Measurements from ENCODE around the gene STK32C.

The STK32C gene

DNA sequence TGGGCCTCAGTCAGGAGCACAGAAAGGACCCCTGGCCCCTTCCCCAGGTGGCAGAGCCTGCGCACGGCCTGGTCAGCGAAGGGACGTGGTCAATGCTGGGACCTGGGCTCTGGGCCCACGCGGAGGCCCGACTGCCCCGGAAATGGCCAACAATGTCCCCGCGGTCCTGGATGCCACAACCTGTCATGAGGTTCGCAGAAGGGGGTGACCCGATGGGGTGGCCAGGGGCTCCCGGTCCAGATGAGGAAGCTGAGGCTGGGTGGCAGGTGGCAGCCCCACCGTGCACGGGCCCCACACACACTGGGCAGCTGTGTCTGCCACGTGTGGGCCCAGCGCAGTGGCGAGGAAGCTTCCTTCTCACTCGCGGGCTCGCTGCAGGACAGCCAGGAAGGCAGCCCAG, 71.6 kb downstream of the STK32C start:
- H3K4me1 ChIP-seq (ENCODE audit: insufficient read depth, low read length): no peaks in the 10 kb centered on the region
- H3K27ac ChIP-seq (ENCODE audit: low read depth, low read length): no peak overlapping the region
- no peaks in the 10 kb centered on the region for H3K9me3 ChIP-seq (ENCODE audit: low read length)
- H3K4me3 ChIP-seq (ENCODE audit: low read depth in 1 of 2, low read length in 2 of 2): no peak overlapping the region
- H3K9ac ChIP-seq (ENCODE audit: low read length): no peak overlapping the region
- no peaks in the 10 kb centered on the region for H3K36me3 ChIP-seq (ENCODE audit: insufficient read depth, low read length)
- no peaks in the 10 kb centered on the region for H3K27me3 ChIP-seq (ENCODE audit: control insufficient read depth in 1 of 2, insufficient read depth in 2 of 2, low read length in 2 of 2)

DNA sequence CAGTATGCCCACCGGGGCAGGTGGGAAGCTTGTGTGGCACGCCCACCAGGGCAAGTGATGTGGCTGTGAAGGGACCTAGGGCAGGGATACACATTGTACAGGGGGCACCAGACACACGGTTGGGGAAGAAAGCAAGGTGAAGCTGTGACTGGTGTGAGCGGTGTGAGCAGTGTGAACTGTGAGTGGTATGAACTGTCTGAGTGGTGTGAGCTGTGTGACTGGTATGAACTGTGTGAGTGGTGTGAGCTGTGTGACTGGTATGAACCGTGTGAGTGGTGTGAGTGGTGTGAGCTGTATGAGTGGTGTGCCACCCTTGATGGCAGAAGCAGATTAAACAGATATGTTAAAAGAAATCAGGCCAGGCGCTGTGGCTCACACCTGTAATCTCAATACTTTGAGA, 72.9 kb downstream of the STK32C start:
- Histone ChIP-seq H3K4me1 (ENCODE audit: insufficient read depth, low read length) (no peaks in the 10 kb centered on the region), H3K27ac (ENCODE audit: low read depth, low read length) (no peak overlapping the region), H3K9me3 (ENCODE audit: low read length) (no peaks in the 10 kb centered on the region), H3K9ac (ENCODE audit: low read length) (no peak overlapping the region), H3K4me3 (ENCODE audit: low read depth in 1 of 2, low read length in 2 of 2) (no peak overlapping the region), H3K36me3 (ENCODE audit: insufficient read depth, low read length) (no peaks in the 10 kb centered on the region), H3K27me3 (ENCODE audit: control insufficient read depth in 1 of 2, insufficient read depth in 2 of 2, low read length in 2 of 2) (no peaks in the 10 kb centered on the region)

DNA sequence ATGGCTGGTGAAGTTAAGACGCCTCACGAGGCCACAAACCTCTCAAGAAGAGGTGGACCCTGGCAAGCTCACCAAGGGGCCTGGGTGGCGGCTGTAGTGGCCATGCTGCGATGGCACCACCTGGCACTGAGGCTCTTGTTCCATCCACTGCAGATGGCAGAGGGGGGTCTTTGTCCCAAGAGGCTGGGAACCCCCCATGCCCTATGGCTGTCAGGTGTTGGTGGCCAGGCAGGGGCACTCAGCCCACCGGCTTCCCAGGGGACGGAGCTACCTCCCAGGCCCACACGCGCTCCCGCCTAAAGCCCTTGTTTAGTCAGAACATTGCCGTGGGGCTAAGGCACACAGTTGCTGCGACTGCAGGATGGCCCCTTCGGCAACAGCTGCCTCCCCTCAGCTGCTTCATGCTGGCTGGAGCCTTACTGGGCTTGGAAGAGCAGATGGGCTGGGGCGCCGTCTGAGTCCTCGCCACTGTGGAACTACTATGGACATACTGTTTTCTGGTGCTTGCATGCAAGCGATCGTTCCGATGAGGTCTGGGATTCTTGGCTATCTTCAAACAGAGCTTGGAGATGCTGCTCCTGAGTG, 74.2 kb downstream of the STK32C start:
- Histone ChIP-seq H3K4me1 (ENCODE audit: insufficient read depth, low read length) (no peaks in the 10 kb centered on the region), H3K4me3 (ENCODE audit: low read depth in 1 of 2, low read length in 2 of 2) (no peak overlapping the region), H3K27ac (ENCODE audit: low read depth, low read length) (no peak overlapping the region), H3K9ac (ENCODE audit: low read length) (no peak overlapping the region), H3K9me3 (ENCODE audit: low read length) (no peaks in the 10 kb centered on the region), H3K27me3 (ENCODE audit: control insufficient read depth in 1 of 2, insufficient read depth in 2 of 2, low read length in 2 of 2) (no peaks in the 10 kb centered on the region), H3K36me3 (ENCODE audit: insufficient read depth, low read length) (no peaks in the 10 kb centered on the region)

DNA sequence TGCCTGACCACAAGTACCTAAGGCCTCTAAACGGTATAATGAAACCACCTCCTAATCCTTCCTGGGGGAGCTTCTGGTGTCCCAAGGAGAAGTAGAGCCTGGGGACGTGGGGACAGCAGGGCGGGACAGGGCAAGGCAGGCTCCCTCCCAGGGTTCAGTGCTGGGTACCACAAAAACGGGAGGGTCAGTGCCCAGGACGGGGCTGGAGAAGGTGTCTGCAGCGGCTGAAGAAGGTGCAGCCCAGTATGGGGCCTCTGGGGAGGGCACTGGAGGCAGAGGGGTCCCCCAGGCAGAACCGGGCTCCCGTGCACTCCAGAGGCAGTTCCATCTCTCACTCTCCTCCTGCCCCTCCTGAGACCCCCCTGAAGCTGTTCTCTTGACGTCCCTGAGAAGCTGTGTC, 74.8 kb downstream of the STK32C start:
- no peaks in the 10 kb centered on the region for H3K4me1 ChIP-seq (ENCODE audit: insufficient read depth, low read length)
- H3K4me3 ChIP-seq (ENCODE audit: low read depth in 1 of 2, low read length in 2 of 2): no peak overlapping the region
- no peaks in the 10 kb centered on the region for H3K36me3 ChIP-seq (ENCODE audit: insufficient read depth, low read length)
- H3K9ac ChIP-seq (ENCODE audit: low read length): no peak overlapping the region
- H3K27me3 ChIP-seq (ENCODE audit: control insufficient read depth in 1 of 2, insufficient read depth in 2 of 2, low read length in 2 of 2): no peaks in the 10 kb centered on the region
- H3K9me3 ChIP-seq (ENCODE audit: low read length): no peaks in the 10 kb centered on the region
- no peak overlapping the region for H3K27ac ChIP-seq (ENCODE audit: low read depth, low read length)

DNA sequence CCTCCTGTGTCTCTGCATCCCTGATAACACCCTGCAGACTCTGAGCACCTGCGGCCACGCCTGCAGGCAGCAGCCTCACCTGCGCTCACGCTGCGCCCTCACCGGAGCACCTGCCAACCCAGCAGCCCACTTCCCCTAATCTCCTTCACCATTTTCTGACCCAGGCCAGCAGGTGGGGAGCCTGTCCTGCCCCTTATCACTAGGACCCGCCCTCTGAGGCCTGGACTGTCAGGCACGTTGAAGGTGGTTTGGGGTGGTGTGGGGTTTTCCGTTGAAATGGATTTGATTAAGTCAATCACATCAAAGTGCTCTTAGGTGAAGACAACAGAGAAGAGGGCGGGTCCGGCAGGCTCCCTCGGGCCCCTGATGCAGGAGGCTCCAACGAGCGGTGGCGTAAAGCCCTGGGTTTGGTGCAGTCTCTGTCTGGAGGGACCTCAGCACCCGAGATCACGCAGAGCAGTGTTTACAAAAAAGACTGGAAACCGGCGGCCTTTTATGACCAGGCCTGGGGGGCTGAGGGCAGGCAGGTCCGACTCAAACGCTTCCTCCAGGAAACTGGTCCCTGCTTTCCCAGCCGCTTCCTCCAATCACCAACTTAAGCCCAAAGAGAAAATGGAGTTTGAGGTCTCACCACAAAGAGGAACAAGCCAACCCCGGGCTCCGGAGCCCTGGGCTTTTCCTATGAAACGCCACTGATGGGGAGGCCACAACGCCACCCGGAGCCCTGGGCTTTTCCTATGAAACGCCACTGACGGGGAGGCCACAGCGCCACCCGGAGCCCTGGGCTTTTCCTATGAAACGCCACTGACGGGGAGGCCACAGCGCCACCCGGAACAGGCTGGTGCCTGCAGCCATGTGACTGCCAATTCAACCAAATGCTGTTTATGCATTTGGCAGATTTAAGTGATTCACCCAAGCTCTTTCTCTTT, 75.5 kb downstream of the STK32C start:
- no peak overlapping the region for H3K4me3 ChIP-seq (ENCODE audit: low read depth in 1 of 2, low read length in 2 of 2)
- H3K9me3 ChIP-seq (ENCODE audit: low read length): no peaks in the 10 kb centered on the region
- no peaks in the 10 kb centered on the region for H3K36me3 ChIP-seq (ENCODE audit: insufficient read depth, low read length)
- H3K9ac ChIP-seq (ENCODE audit: low read length): no peak overlapping the region
- no peak overlapping the region for H3K27ac ChIP-seq (ENCODE audit: low read depth, low read length)
- no peaks in the 10 kb centered on the region for H3K27me3 ChIP-seq (ENCODE audit: control insufficient read depth in 1 of 2, insufficient read depth in 2 of 2, low read length in 2 of 2)
- H3K4me1 ChIP-seq (ENCODE audit: insufficient read depth, low read length): no peaks in the 10 kb centered on the region

DNA sequence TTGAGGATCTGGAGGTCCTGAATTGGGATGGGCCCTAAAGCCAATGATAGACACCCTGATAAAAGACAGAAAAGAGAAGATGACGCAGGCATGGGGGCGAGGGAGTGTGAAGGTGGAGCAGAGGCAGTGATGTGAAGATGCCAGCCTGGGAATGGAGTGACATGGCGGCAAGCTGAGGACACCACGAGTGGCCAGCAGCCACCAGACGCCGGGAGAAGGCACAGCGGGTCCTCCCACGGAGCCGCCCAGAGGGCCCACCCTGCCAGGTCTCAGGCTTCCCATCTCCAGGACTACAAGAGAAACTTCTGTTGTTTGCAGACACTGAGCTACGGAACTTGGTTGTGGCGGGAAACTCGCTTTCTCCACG, 76.1 kb downstream of the STK32C start:
- Histone ChIP-seq H3K9me3 (ENCODE audit: low read length) (no peaks in the 10 kb centered on the region), H3K9ac (ENCODE audit: low read length) (no peak overlapping the region), H3K36me3 (ENCODE audit: insufficient read depth, low read length) (no peaks in the 10 kb centered on the region), H3K27ac (ENCODE audit: low read depth, low read length) (no peak overlapping the region), H3K27me3 (ENCODE audit: control insufficient read depth in 1 of 2, insufficient read depth in 2 of 2, low read length in 2 of 2) (no peaks in the 10 kb centered on the region), H3K4me3 (ENCODE audit: low read depth in 1 of 2, low read length in 2 of 2) (no peak overlapping the region), H3K4me1 (ENCODE audit: insufficient read depth, low read length) (no peaks in the 10 kb centered on the region)

DNA sequence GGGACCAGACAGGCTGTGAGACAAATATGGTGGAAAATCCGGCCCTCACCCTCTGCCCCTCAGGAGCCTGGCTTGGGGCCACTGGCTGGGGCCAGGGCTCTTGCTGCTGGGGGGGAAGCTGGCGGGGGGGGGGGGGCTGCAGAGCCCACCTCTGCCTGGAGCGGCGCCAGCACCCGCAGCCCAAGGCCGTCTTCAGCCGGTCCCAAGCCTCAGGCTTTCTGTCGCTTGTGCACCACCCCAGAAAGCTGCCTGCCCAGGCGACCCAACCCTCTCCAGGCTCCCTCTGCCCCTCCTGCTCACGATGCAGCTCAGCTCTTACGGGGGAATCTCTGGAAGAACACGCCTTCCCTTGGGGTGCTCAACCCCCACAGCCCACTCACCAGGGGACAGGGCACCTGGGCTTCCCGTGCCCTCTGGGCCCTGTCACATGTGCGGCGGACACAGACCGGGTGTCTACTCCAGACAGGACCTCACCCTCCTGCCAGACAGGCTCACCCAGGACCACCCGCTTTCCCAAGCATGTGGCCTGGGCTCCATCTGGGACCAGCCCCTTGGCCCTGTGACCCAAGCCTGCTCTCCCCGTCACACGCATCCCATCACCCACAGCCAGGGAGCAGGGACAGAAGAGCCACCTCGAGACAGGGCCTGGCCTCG, 77.1 kb downstream of the STK32C start:
- Histone ChIP-seq H3K9me3 (ENCODE audit: low read length) (no peaks in the 10 kb centered on the region), H3K4me3 (ENCODE audit: low read depth in 1 of 2, low read length in 2 of 2) (no peak overlapping the region), H3K9ac (ENCODE audit: low read length) (no peak overlapping the region), H3K27me3 (ENCODE audit: control insufficient read depth in 1 of 2, insufficient read depth in 2 of 2, low read length in 2 of 2) (no peaks in the 10 kb centered on the region), H3K4me1 (ENCODE audit: insufficient read depth, low read length) (no peaks in the 10 kb centered on the region), H3K27ac (ENCODE audit: low read depth, low read length) (no peak overlapping the region), H3K36me3 (ENCODE audit: insufficient read depth, low read length) (no peaks in the 10 kb centered on the region)

DNA sequence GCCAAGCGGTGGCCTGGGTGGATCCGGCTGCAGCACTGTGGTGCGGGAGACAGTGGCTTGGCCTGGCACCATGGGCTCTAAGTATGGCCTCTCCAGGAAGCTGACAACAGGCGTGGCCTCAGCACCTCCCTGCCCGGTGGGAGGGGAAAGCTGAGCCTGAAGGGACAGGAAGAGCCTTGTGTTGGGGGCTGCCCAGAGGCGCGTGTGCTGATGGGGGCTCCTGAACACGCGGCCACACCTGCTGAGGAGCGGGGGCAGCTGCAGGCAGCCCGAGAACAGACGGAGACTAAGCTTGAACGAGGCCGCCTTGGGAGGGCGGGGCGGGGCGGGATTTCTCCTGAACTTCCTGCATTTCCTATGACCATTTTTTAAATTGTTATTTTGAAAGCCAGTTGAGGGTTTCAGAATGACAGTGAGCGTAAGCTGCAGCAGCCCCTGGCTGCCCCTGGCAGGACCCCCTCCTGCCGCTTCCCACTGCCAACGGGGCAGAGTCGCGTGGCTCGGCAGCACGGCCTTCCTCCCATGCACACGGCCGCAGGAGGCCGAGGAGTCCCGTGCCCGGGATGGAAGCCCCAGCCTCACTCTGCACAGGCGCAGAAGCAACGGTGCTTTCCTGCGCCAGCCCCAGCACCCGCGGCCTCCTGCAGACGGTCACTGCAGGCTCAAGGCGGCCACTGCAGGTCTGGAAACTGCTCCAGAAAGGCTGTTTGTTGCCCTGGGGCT, 77.8 kb downstream of the STK32C start:
- Histone ChIP-seq H3K4me3 (ENCODE audit: low read depth in 1 of 2, low read length in 2 of 2) (no peak overlapping the region), H3K27ac (ENCODE audit: low read depth, low read length) (no peak overlapping the region), H3K9ac (ENCODE audit: low read length) (no peak overlapping the region), H3K27me3 (ENCODE audit: control insufficient read depth in 1 of 2, insufficient read depth in 2 of 2, low read length in 2 of 2) (no peaks in the 10 kb centered on the region), H3K36me3 (ENCODE audit: insufficient read depth, low read length) (no peaks in the 10 kb centered on the region), H3K4me1 (ENCODE audit: insufficient read depth, low read length) (no peaks in the 10 kb centered on the region), H3K9me3 (ENCODE audit: low read length) (no peaks in the 10 kb centered on the region)

DNA sequence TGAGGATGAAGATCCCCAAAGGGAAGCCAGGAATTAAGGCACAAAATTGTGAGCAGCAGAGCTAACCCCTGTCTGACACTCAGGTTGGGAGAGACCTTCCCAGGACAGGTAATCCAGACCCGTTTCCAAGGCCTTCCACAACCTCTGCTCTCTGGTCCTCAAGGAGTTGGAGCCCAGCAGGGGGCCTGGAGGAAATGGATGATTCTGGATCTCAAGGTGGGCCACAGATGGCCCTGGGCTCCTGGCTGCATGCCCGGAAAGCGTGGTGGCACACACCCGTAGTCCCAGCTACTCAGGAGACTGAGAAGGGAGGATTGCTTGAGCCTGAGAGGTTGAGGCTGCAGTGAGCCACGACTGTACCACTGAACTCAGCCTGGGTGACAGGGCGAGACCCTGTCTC, 78.7 kb downstream of the STK32C start:
- Histone ChIP-seq H3K27me3 (ENCODE audit: control insufficient read depth in 1 of 2, insufficient read depth in 2 of 2, low read length in 2 of 2) (no peaks in the 10 kb centered on the region), H3K9ac (ENCODE audit: low read length) (no peak overlapping the region), H3K4me3 (ENCODE audit: low read depth in 1 of 2, low read length in 2 of 2) (no peak overlapping the region), H3K36me3 (ENCODE audit: insufficient read depth, low read length) (no peaks in the 10 kb centered on the region), H3K4me1 (ENCODE audit: insufficient read depth, low read length) (no peaks in the 10 kb centered on the region), H3K27ac (ENCODE audit: low read depth, low read length) (no peak overlapping the region), H3K9me3 (ENCODE audit: low read length) (no peaks in the 10 kb centered on the region)

DNA sequence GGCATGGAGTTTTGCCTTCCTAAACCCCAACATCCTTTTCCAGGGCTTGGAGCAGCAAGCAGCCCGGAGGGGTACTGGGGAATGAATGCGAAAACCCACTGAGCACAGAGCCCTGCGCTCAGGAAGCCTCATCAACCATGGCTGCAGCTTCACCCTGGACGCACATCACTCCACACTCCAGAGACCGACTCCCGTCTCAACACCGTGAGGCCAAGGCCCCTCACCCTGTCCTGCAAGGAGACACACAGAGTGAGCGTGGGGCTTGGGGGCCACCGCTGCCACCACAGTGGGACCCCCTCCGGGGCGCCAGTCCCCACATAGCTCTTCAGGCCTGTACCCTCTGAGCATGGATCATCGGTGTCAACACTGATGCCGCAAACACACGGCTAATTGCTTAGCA, 79.1 kb downstream of the STK32C start:
- H3K4me3 ChIP-seq (ENCODE audit: low read depth in 1 of 2, low read length in 2 of 2): no peak overlapping the region
- H3K4me1 ChIP-seq (ENCODE audit: insufficient read depth, low read length): no peaks in the 10 kb centered on the region
- H3K36me3 ChIP-seq (ENCODE audit: insufficient read depth, low read length): no peaks in the 10 kb centered on the region
- no peak overlapping the region for H3K27ac ChIP-seq (ENCODE audit: low read depth, low read length)
- no peaks in the 10 kb centered on the region for H3K9me3 ChIP-seq (ENCODE audit: low read length)
- no peak overlapping the region for H3K9ac ChIP-seq (ENCODE audit: low read length)
- no peaks in the 10 kb centered on the region for H3K27me3 ChIP-seq (ENCODE audit: control insufficient read depth in 1 of 2, insufficient read depth in 2 of 2, low read length in 2 of 2)

DNA sequence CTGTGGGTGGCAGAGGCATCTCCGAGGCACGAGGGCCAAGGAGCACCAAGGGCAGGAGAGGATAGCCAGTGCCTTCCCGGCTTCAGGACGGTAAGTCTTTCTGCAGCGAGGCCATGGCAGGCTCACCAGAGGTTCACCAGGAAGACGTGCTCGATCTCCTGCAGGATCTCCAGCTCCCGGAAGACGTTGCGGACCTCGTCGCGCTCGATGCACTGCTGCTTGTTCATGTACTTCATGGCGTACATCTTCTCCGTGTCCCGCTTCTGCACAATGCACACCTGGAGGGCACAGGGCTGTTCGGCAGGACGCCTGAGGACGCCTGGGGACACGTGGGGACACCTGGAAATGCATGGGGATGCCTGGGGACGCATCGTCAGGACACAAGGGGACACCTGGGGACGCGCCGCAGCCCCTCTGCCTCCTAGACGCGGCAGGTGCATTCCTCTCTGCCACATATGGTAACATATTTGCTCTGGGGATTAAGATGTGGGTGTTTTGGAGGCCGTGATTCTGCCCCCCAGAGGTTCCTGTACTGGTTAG, 79.8 kb downstream of the STK32C start:
- Histone ChIP-seq H3K9me3 (ENCODE audit: low read length) (no peaks in the 10 kb centered on the region), H3K9ac (ENCODE audit: low read length) (no peak overlapping the region), H3K36me3 (ENCODE audit: insufficient read depth, low read length) (no peaks in the 10 kb centered on the region), H3K27me3 (ENCODE audit: control insufficient read depth in 1 of 2, insufficient read depth in 2 of 2, low read length in 2 of 2) (no peaks in the 10 kb centered on the region), H3K4me3 (ENCODE audit: low read depth in 1 of 2, low read length in 2 of 2) (no peak overlapping the region), H3K4me1 (ENCODE audit: insufficient read depth, low read length) (peaks cover 6% of the 10 kb centered on the region), H3K27ac (ENCODE audit: low read depth, low read length) (no peak overlapping the region)
